Measurements from ENCODE around the gene OR1G1.
"Not testable (repeated sequence)": the region's sequence is repeated elsewhere in the genome, so short reads cannot be mapped to it uniquely, and the experiment has no call there.

Gene OR1G1

GRCh38 chr17:3127451-3127850, at the start of gene OR1G1:
Gene OR1G1 (minus strand): TSS chr17:3127551. CDS start chr17:3127551, 0 bp downstream.
- no peak for DNase-seq (ENCODE audit: low read depth, low spot score)

- DNase-seq (ENCODE audit: low read depth, low spot score) = no peak
Measured at GRCh38 chr17:3167574-3167973, 40.2 kb upstream of the OR1G1 start.

- no peak for DNase-seq (ENCODE audit: low read depth, low spot score)
Measured at GRCh38 chr17:3157218-3157617, 29.9 kb upstream of the OR1G1 start.

- not testable (repeated sequence) for DNase-seq (ENCODE audit: low read depth, low spot score)
Measured at GRCh38 chr17:3137494-3137893, 10.1 kb upstream of the OR1G1 start.

- no peak for DNase-seq (ENCODE audit: low read depth, low spot score)
Measured at GRCh38 chr17:3104322-3104721, 23.0 kb downstream of the OR1G1 start, which contains the start of gene OR1D2. Gene OR1D2 (minus strand): TSS chr17:3104422. CDS start chr17:3092996, 11,426 bp downstream.
